ENCODE measurements around the gene RCAN1.

Gene RCAN1

GRCh38 chr21:34526241-34526617 is 88.7 kb downstream of the RCAN1 start:
- H3K27ac ChIP-seq (ENCODE audit: extremely low read depth, low read depth, low read length): peak overlapping the region; percentile 32; the same call in 1 of the 2 replicates
- ChIA-PET POLR2A (interaction anchor here (0.7 to 1.1 kb wide), 3 partner anchors 11 to 15 kb away, joined by 3 to 6 read pairs (median 3); partner anchors contain the start of gene KCNE1), CTCF (interaction anchor here (1.2 to 2.8 kb wide), 8 partner anchors 8 to 602 kb away, joined by 3 to 16 read pairs (median 5); no protein-coding TSS in a partner anchor)
- TF ChIP-seq ZNF148 (tag by site-specific recombination; IDR thresholded peaks at IDR 0.05; ENCODE audit: borderline replicate concordance) (no peak), ZNF391 (tag by site-specific recombination; IDR thresholded peaks at IDR 0.05; ENCODE audit: borderline replicate concordance, low read depth) (no peak), ZNF426 (tag by site-specific recombination; IDR thresholded peaks at IDR 0.05) (no peak), ZNF548 (tag by site-specific recombination; IDR thresholded peaks at IDR 0.05) (no peak), PRDM4 (tag by site-specific recombination; IDR thresholded peaks at IDR 0.05) (no peak), REPIN1 (tag by site-specific recombination; IDR thresholded peaks at IDR 0.05; ENCODE audit: low read depth) (no peak), ZNF155 (tag by site-specific recombination; IDR thresholded peaks at IDR 0.05) (no peak), REST (tag by site-specific recombination; IDR thresholded peaks at IDR 0.05) (no peak), ZBTB17 (tag by site-specific recombination; IDR thresholded peaks at IDR 0.05) (no peak), YY1 (tag by site-specific recombination; IDR thresholded peaks at IDR 0.05) (no peak), ZNF18 (tag by site-specific recombination; IDR thresholded peaks at IDR 0.05) (no peak), HOXC10 (CRISPR knock-in tag; IDR thresholded peaks at IDR 0.05) (no peak), ZNF704 (tag by site-specific recombination; IDR thresholded peaks at IDR 0.05) (no peak)
- H3K36me3 ChIP-seq (ENCODE audit: control insufficient read depth in 2 of 2, insufficient read depth in 1 of 2, low read length in 2 of 2): peaks cover 0 to 11% of the 10 kb centered on the region in 2 experiments; a peak in 1 of 3 replicates
- peaks cover 8% of the 10 kb centered on the region for H3K4me1 ChIP-seq (ENCODE audit: control insufficient read depth, insufficient read depth, low read length)
- H3K4me3 ChIP-seq (ENCODE audit: low read depth, low read length): peak overlapping the region; percentile 18
- no peaks in the 10 kb centered on the region for H3K9me3 ChIP-seq (ENCODE audit: control insufficient read depth, insufficient read depth, low read depth, low read length)
